HG03025 (cell line): ENCODE data around the gene ZNF555.

Experiments used
- ATAC-seq: cut with Tn5 transposase; IDR thresholded peaks from one replicate; pipeline ENCODE4 v1.9.1; 2021; ENCODE audit warnings: mild to moderate bottlenecking, moderate library complexity; ENCODE audit not compliant: unreplicated experiment, low FRiP score

ZNF555 gene

GRCh38 chr19:2822846-2823245 is 18.4 kb upstream of the ZNF555 start:
- no peak for ATAC-seq

- no peak for ATAC-seq
These were observed 17.6 kb upstream of the ZNF555 start for GRCh38 chr19:2823646-2824045.

- no peak for ATAC-seq
These were observed 17.1 kb upstream of the ZNF555 start for GRCh38 chr19:2824129-2824528.

- no peak for ATAC-seq
These were observed 14.3 kb upstream of the ZNF555 start for GRCh38 chr19:2827022-2827421.

GRCh38 chr19:2827840-2828489 is 13.3 kb upstream of the ZNF555 start:
- no peak for ATAC-seq

GRCh38 chr19:2834294-2834871 is 6.9 kb upstream of the ZNF555 start:
- no peak for ATAC-seq

GRCh38 chr19:2837430-2837829 is 3.8 kb upstream of the ZNF555 start:
- no peak for ATAC-seq

- no peak for ATAC-seq
These were observed 740 bp downstream of the ZNF555 start for GRCh38 chr19:2841855-2842574.

- ATAC-seq: no peak
These were observed 3.8 kb downstream of the ZNF555 start for GRCh38 chr19:2845107-2845506.

GRCh38 chr19:2846180-2846894 is 5.1 kb downstream of the ZNF555 start:
- no peak for ATAC-seq

- no peak for ATAC-seq
These were observed 6.2 kb downstream of the ZNF555 start for GRCh38 chr19:2847507-2847906.

- ATAC-seq: no peak
These were observed 7.3 kb downstream of the ZNF555 start for GRCh38 chr19:2848616-2849015.

GRCh38 chr19:2850256-2850925 is 9.1 kb downstream of the ZNF555 start:
- no peak for ATAC-seq

- no peak for ATAC-seq
These were observed 11.3 kb downstream of the ZNF555 start for GRCh38 chr19:2852598-2852997.

- no peak for ATAC-seq
These were observed 11.8 kb downstream of the ZNF555 start for GRCh38 chr19:2853015-2853606.

- ATAC-seq: no peak
These were observed 13.6 kb downstream of the ZNF555 start for GRCh38 chr19:2854849-2855248.

- no peak for ATAC-seq
These were observed 15.3 kb downstream of the ZNF555 start for GRCh38 chr19:2856457-2857050.

GRCh38 chr19:2858864-2859263 is 17.6 kb downstream of the ZNF555 start:
- no peak for ATAC-seq

- ATAC-seq: no peak
These were observed 22.5 kb downstream of the ZNF555 start for GRCh38 chr19:2863816-2864215.
